H1 (cell line): ENCODE results near the gene PALD1.

Source experiments
- BCL11A ChIP-seq, 2 experiments: IDR thresholded peaks; one replicate each; pipeline ENCODE4 v1.6.1; 2011; ENCODE audit warnings: low read depth in 2 of 2, low read length in 2 of 2, mild to moderate bottlenecking in 2 of 2
- CEBPB ChIP-seq: IDR thresholded peaks from 2 replicates; pipeline ENCODE4 v1.6.1; 2012; ENCODE audit warnings: low read depth, low read length
- POLR2A ChIP-seq, 2 experiments: IDR thresholded peaks; 1 replicate in 1 of 2; 2 replicates in 1 of 2; pipeline ENCODE4 v1.6.1; 2011; ENCODE audit warnings: low read depth in 2 of 2, low read length in 2 of 2, mild to moderate bottlenecking in 2 of 2; ENCODE audit errors: control extremely low read depth in 1 of 2
- RXRA ChIP-seq: IDR thresholded peaks from 2 replicates; pipeline ENCODE4 v1.6.1; 2011; ENCODE audit warnings: low read depth, mild to moderate bottlenecking, low read length, moderate library complexity; ENCODE audit not compliant: insufficient read depth
- TF ChIP-seq, protein P1 (sequence below): IDR thresholded peaks from 2 replicates; pipeline ENCODE4 v1.6.1; 2012; ENCODE audit warnings: inconsistent platforms

DNA sequence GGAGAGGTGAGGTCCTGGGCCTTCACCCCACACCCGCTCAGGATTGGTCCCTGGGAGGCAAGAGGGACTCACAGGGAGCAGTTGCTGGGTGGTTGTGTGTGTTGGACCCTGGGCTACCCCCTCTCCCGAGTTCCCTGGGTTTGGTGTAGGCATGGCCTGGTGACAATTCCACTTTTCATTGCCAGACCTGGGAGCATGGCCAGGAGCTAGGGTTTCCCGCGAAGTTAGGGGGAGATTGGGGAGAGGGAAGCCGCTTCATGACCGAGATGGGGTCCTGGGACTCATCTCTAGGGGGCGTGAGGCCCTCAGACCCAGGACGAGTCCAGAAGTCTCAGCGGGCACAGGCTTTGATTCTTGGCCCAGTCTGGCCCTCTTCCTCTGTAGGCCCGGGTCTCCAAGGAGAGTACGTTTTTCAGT is 606 bp downstream of the PALD1 start:
- TF ChIP-seq RXRA (no peak), BCL11A (IDR thresholded peaks at IDR 0.05; ENCODE audit: low read depth in 2 of 2, low read length in 2 of 2) (no peak), CEBPB (no peak), POLR2A (IDR thresholded peaks at IDR 0.05; ENCODE audit: control extremely low read depth in 1 of 2, low read depth in 2 of 2, low read length in 2 of 2) (no peak)
- TF ChIP-seq, protein P1, sequence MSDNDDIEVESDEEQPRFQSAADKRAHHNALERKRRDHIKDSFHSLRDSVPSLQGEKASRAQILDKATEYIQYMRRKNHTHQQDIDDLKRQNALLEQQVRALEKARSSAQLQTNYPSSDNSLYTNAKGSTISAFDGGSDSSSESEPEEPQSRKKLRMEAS: no peak
